GM19025 (cell line): ENCODE results near the gene CTSF.
"Not testable (repeated sequence)": the region's sequence is repeated elsewhere in the genome, so short reads cannot be mapped to it uniquely, and the experiment has no call there.

Experiments used
- ATAC-seq: cut with Tn5 transposase; IDR thresholded peaks from one replicate; pipeline ENCODE4 v1.9.1; 2021; ENCODE audit warnings: mild to moderate bottlenecking, low read depth, moderate library complexity; ENCODE audit not compliant: unreplicated experiment

CTSF gene

DNA sequence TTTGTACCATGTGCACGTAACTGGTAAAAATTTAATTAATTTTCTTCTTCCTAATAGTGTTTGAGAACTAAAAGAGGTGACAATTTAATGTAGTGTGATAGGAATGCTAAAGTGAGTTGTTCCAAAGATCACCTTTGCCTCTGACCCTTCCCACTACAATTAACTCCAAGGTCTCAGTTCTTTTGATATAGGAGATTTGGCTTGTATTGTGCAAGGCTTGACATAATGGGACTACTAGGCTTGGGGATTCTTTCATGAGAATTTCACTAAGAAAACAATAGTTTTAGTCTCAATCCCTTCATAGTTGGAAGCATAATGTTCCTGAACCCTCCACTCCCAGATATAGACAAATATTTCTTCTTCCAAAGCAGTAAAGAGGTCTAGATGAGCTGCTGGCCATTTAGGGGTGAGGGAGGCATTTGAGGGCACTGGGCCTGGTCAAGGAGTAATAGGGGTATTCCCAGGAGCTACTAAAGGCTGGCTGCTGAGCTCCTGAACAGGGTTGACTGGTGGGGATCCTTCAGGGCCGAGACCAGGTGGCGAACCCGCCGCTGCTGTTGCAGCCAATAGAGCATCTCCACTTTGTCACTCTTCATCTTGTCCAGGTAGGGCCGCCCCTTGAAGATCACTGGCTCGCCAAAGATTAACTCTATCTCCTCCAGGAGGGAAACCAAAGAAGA, 21.7 kb upstream of the CTSF start:
- ATAC-seq = no peak

DNA sequence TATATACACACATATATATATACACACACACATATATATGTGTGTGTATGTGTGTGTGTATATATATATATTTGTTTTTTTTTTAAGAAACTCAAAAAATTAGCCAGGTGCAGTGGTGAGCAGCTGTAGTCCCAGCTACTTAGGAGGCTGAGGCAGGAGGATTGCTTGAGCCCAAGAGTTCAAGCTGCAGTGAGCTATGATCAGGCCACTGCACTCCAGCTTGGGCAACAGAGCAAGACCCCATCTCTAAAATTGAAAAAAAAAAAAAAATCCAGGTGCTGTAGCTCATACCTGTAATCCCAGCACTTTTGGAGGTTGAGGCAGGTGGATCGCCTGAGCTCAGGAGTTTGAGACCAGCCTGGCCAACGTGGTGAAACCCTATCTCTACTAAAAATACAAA, 20.9 kb upstream of the CTSF start:
- not testable (repeated sequence) for ATAC-seq

DNA sequence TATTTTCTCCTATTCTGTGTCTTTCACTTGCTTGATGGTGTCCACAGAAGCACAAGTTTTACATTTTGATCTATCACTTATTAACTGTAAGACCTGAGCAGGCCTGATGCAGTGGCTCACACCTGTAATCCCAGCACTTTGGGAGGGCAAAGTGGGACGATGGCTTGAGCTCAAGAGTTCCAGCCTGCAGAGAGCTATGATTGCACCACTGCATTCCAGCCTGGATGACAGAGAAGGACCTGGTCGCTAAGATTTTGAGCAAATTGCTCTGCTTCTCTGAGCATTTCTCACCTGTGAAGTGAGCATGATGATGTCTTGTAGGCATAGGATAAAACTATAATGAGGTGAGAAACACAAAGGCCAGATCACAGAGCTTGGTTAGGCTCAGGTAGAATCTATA, 17.7 kb upstream of the CTSF start:
- no peak for ATAC-seq

DNA sequence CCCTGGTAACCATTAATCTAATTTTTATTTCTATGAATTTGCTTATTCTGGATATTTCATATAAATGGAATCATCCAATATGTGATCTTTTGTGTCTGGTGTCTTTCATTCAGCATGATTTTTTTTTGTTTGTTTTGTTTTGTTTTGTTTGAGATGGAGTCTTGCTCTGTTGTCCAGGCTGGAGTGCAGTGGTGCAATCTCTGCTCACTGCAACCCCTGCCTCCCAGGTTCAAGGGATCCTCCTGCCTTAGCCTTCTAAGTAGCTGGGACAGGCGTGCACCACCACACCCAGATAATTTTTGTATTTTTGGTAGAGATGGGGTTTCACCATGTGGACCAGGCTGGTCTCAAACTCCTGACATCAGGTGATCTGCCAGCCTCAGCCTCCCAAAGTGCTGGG, 17.0 kb upstream of the CTSF start:
- ATAC-seq = not testable (repeated sequence)

DNA sequence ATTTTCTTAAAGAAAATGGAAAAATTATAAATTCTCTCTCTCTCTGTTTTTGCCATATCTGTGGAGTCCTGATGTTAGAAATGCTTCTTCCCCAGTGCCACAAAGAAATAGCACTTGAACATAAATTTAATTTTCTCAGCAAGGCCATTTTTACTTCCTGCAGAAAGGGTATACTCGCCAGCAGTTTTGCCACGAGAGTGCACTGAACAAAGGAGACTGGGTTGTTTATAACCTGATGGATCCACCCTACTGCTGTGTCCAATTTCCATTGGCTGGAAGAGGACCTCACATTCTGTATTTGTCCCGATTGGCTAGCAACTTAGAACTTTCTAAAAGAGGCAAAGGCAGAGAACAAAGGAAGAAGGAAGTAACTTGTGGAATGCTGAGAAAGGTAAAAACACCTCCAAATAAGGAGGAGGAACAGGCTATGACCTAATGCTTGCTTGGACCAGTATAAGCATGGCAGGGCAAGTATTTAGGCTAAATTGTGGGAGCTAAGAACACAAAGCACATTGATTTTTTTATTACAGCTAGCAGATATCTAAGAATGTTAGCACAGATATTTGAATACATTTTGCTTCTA, 14.2 kb upstream of the CTSF start:
- not testable (repeated sequence) for ATAC-seq

DNA sequence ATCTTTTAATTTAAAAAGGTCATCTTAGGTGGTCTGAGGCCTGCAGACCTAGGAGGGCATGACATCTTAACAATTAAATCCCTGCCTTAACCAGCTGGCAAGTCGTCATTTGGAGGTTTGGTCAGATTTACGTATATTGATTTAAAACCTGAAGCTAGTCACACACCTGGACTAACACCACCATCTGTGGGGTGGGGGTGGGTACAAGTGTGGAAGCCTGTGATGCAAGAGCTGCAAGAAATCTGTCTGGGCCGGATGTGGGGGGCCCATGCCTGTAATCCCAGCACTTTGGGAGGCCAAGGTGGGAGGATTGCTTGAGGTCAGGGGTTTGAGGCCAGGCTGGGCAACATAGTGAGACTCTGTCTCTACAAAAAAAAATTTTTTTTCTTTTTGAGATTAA, 12.9 kb upstream of the CTSF start:
- ATAC-seq = no peak

DNA sequence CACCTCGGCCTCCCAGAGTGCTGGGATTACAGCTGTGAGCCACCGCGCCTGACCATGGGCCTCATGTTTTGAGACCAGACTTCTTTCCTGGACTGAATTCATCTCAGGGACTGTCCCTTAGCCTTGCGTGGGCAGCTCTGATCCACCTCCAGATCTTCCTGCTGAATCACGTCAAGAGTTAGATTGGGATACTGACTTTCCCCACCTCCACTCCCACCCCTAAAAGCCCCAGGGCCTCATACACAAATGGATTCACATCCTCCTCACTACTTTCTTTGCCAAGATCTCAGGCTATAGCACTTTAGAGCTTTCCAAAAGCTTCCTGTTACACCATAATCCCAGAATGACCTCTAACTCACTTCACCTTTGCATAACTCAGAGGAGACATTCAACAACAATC, 12.4 kb upstream of the CTSF start:
- ATAC-seq = no peak

DNA sequence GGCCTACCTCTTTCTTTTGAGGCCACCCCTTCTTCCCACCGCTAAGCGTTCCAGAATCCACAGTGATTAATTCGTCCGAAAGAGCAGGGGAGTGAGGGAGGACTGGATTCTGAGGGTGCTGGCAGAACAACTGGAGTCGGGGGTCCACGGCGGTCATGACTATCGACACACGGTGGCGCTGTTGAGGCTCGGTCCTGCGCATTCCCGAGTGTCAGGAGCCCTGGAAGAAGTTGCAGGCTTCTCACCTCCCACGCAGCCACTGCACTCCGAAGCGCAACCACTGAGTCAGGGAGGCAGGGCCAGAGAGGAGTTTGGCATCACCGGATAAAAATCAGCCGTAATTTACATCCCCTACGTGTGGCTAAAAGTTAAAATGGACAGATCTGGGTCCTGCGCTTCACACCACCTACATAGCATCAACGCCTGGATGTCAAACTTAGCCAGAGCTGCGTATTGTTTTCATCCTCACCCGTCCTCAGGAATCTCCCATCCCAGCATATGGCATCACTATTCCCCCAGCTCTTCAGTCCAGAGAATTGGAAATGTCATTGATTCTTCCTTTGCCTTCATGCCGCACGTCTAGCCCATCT, 10.7 kb upstream of the CTSF start:
- ATAC-seq = no peak

DNA sequence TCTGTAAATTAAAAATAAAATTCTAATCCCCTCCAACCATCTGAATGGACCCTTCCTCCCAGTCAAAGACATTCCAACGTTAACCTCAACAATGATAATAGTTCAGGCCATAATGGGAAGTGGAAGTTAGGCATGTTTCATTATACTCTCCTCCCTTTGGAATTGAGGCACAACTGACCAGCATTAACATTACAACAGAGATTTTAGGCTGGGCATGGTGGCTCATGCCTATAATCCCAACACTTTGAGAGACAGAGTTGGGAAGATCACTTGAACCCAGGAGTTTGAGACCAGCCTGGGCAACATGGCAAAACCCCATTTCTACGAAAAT, 2.4 kb upstream of the CTSF start:
- ATAC-seq = no peak

DNA sequence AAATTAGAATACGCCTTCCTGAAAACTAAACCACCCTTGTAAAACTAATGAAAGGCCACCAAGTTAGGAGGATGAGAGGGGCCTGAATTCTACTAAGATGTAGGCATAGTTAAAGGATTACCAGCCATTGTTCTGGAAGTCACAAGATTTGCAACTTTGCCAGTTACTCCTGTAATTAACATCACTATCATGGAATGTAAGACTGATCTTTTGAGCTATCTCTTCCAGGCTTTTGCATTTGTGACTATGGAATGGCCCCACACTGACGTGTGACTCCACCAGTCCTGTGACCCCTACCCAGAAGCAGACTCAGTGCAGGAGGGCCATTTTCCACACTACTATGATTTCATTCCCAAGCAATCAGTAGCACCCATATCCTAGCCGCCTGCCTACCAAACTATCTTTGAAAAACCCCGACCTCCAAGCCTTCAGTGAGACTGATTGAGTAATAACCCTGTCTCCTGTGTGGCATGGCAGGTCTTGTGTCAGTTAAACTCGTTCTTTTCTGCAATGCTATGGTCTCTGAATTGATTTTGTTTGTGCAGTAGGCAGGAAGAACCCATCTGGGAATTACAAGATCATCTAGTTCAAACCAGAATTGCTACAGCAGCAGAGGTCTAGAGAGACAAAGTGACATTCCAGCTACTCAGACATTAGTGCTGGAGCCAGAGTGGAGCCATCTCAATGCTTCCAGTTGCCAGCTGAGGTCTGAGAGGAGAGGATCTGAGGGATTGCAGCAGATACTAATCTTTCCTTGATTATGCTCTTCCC, 1.9 kb upstream of the CTSF start:
- no peak for ATAC-seq

DNA sequence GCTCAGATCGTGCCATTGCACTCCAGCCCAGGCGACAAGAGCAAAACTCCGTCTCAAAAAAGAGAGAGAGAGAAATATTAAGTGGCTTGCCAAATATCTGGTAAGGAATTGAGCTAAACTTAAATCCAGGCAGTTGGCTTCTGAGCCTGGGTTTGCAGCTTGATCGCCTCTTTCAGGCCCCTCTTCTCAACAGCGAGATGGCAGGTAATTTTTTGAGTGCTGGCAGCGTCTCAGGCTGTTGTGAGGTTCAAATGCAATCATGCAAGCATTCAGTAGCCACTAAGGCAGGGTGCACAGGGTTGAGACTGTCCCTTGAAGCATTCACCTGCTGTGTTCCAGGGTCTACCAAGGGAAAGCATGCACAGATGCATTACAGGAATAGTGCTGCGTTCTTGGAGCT, 670 bp upstream of the CTSF start:
- ATAC-seq = no peak

DNA sequence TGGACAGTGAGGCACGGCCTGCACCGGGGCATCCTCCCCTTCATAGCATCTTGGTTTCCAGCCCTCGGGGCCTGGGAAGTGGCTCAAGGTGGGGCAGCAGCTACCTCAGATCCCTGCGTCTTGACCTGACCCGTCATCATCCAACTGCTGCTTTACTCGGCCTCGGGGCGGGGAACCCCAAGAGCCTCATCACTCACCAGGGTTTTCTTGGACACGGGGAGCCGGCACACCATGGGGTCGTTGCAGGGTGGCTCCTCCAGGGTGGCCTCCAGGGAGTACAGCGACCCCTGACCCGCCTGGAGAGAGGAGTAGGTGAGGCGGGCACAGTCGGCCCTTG, 651 bp downstream of the CTSF start:
- ATAC-seq = no peak

DNA sequence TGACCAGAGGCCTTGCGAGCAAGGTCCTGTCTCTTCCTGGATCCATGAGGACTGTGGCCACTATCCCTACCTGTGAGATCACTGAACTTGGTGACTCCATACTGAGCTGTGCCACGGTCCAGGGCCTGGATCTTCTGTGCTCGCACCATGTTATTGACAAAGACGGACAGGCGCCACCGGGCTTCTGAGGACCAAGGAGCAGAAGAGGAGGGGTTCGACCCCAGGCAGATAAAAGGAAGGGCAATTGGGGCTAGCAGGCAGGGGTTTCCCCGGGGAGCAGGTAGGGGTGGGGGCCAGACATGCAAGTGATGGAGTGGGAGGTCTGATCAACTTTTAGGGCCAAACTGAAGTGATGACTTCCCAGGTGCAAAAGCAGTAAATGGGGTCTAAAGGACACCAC, 2.2 kb downstream of the CTSF start:
- no peak for ATAC-seq

DNA sequence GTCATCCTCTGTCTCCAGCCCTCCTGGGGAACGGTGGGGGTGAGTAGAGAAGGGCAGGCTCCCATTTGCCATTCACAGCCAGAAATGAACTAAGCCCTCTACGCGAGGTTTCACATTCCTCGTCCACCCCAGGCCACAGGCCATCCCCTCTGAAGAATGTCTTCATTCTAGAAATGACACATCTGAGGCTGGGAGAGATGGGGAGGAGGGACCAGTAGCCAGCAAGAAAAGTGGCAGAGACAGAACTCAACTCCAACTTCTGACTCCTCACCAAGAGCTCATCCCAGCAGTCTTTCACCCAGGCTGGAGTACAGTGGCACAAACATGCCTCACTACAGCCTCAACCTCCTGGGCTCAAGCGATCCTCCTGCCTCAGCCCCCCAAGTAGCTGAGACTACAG, 3.4 kb downstream of the CTSF start:
- ATAC-seq = no peak

DNA sequence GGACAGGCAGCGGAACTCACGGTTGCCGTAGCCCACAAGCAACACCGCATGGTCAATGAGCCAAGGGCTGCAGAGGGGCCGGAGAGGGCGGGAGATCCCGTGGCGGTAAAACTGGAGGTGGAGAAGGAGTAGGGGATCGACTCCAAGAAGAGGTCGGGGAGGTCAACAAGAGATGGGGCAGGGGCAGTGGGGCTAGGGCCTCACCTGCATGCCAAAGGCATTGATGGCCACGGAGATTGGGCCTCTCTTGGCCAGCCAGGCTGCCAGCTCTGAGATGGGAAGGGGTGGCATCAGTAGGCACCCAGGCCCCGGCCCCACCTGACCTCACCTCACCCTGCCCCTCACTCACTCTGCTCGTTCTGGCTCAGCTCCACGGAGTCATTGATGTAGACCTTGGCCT, 3.9 kb downstream of the CTSF start:
- no peak for ATAC-seq

DNA sequence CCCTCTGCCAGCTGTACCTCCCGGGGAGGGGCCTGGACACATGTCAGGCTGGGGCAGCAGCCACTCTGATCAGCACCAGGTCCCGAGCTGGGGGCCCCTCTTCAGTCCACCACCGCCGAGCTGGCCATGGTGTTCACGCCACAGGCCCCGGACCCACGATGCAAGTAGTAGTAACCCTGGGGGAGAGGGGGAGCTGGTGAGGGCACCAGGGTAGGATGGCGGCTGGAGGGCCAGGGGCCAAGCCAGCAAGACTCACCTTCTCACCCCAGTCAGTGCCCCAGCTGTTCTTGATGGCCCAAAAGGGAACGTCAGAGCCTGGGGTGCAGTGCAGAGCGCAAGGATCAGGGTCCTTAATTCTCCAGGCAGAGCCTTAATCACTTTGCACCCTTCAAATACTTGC, 4.6 kb downstream of the CTSF start:
- ATAC-seq = no peak

DNA sequence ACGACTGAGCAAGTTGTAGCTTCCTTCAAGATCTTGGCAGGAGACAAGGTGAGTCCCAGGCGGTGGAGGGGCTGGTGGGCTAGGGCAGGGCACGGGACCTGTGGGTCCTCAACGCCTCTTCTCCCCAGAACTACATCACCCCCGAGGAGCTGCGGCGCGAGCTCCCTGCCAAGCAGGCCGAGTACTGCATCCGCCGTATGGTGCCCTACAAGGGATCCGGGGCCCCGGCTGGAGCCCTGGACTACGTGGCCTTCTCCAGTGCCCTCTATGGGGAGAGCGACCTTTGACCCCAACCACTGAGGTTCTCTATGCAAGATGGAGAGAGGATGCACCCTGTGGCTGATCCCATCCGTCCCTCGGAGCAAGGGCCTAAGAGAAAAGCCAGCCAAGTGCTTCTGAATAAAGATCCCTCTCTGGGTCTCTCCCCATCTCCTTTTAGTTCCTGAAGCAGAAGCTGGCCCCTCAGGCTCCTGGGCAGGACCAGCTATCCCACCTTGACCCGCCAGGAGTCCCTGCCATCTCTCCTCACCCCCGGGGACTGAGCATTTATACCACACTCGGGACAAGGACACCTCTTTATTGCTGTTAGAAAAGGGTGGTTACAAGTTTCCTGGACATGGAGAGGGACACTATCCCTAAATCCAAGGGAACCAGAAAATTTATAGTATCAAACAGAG, 5.4 kb downstream of the CTSF start:
- no peak for ATAC-seq

DNA sequence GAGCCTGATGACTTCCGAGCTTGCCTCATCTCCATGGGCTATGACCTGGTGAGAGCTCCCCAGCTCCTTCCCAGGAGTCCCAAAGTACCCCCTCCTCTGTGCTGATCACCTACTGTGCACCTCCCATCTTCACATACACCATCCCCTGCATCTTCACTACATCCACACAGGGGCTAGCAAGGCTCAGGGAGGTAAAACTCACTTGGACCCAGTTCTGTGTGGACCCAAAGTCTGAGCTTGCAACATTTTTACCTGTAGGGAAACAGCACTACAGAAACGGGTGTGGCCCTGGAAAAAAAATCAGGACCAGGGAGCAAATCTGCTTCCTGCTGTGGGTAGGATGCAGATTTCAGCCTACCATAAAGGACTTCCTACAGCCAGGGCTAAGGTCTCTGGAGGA, 6.1 kb downstream of the CTSF start:
- ATAC-seq = no peak

DNA sequence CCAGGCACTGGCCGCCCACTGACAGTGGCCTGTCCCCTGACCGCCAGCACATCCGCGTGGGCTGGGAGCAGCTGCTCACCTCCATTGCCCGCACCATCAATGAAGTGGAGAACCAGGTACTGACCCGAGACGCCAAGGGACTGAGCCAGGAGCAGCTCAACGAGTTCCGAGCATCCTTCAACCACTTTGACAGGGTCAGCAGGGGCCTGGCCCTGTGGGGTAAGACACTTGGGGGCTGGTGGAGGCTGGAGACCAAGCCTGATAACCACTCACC, 6.5 kb downstream of the CTSF start:
- no peak for ATAC-seq

DNA sequence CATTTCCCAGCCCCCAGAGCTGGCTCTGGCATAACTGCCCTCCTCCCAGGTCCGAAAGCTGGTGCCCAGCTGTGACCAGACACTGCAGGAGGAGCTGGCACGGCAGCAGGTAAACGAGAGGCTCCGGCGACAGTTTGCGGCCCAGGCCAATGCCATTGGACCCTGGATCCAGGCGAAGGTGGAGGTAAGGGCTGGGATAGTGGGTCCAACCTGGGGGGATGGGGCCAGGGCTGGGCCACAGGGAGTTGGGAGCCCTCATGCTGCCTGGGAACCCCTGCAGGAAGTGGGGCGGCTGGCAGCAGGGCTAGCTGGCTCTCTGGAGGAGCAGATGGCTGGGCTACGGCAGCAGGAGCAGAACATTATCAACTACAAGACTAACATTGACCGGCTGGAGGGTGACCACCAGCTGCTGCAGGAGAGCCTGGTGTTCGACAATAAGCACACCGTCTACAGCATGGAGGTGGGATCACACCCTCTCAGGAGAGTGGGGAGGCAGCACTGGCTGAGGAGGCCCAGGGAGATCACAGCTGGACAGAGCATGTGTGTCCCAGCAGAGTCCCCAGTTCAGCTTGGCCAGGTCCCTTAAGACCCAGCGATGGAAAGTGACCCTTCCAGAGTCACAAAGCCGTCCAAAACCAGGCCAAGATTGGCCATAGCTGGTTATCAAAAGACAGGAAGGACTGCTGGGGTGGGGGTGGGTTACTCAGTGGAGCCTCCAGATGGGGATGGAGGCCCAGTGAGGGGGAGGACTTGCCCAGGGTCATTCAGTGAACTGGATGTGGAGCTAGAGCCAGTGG, 7.0 kb downstream of the CTSF start:
- ATAC-seq = no peak
